NB4 (cell line): ENCODE measurements around the gene TMPRSS9.

Source experiments
- CTCF ChIP-seq: IDR thresholded peaks from one replicate; pipeline ENCODE4 v1.5.1; 2012; ENCODE audit warnings: low read depth, low read length
- MYC ChIP-seq: IDR thresholded peaks from 2 replicates; pipeline ENCODE4 v1.6.1; 2011; ENCODE audit warnings: low read depth, low read length

DNA sequence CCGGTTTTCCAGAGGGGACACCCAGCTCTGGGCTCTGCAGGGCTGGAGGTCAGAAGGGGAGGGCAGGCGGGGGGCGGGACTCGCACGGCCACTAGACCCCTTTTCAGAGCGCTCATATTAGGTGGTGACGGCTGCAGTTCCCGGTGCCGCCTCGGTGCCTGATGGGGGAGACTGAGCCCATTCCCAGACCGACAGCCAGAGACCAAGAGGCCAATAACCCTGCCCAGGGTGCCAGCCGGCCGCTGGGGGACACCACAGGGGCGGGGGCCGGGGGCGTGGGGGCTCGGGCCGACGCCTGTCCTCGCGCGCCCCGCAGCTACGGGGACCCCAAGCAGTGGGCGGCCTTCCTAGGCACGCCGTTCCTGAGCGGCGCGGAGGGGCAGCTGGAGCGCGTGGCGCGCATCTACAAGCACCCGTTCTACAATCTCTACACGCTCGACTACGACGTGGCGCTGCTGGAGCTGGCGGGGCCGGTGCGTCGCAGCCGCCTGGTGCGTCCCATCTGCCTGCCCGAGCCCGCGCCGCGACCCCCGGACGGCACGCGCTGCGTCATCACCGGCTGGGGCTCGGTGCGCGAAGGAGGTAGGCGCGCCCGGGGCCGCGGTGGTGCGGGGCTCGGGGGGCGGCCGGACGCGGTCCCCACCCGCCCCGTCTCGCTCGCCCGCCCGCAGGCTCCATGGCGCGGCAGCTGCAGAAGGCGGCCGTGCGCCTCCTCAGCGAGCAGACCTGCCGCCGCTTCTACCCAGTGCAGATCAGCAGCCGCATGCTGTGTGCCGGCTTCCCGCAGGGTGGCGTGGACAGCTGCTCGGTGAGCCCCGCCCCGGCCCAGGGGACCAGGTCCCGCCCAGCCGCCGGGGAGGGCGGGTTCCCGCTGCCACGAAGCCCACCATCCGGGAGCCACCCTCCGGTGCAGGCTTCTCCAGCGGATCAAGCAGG is 64.9 kb downstream of the TMPRSS9 start:
- TF ChIP-seq CTCF, result no peak
- TF ChIP-seq MYC, result no peak
